ENCODE results near the gene PTGES2.

PTGES2 gene

DNA sequence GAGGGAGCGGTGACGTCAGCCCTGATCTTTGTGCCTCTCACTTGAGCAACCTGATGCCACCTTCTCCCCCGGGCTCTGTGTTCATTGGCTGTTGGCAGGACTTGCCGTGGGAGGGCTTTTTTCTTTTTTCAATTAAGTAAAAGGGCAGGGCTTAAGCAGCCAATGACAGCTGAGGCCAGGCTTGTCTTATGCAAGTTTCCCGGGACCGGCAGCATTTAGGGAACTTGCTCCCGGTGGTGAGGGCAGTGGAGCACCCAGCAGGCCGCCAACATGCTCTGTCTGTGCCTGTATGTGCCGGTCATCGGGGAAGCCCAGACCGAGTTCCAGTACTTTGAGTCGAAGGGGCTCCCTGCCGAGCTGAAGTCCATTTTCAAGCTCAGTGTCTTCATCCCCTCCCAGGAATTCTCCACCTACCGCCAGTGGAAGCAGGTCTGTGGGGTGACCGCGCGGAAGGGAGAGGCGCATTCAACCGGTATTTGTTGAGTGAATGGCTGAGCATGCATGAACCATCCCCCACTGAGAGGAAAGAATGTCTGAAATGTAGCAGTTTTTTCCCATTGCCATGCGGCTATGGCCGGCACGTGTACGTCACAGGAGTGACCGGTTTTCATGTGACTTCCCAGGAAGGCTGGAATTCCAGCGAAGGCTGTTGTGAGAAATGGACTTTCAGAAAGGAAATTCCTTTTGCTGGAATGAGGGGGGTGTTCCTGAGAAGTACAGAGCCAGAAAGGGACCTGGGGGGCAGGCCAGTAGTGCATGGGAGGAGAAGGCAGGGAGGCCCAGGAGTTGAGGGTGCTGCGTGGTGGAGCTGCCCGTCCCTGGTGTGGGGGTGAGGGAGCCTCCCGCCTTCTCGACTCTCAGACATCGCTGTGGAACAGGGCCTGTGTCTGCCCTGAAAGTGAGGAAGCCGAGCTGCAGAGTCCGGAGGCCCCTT is 29.0 kb downstream of the PTGES2 start:
- H3K27ac ChIP-seq: peak overlapping the region; percentile 34 to 68 (median 57); a peak in 21 of 22 replicates
- H3K4me2 ChIP-seq: peak overlapping the region; percentile 80 to 98 (median 91)

GRCh38 chr9:128097543-128098296 is 29.8 kb downstream of the PTGES2 start:
- Histone ChIP-seq H3K27me3 (no peaks in the 10 kb centered on the region), H3K4me2 (peak overlapping the region; percentile 80 to 98 (median 91)), H3K4me1 (peaks cover 95 to 99% (median 97%) of the 10 kb centered on the region in 10 experiments), H3K36me3 (peaks cover 18 to 59% (median 27%) of the 10 kb centered on the region in 11 experiments; a peak in 21 of 22 replicates), H4K20me1 (peaks cover 75 to 100% (median 93%) of the 10 kb centered on the region in 11 experiments), H3K4me3 (peak overlapping the region in 4 of 10 experiments; percentile 41 to 62 (median 47); a peak in 7 of 20 replicates), H3K27ac (peak overlapping the region; percentile 34 to 68 (median 56); a peak in 21 of 22 replicates), H3K9me3 (replicated peaks in 1 of 11) (no peaks in the 10 kb centered on the region), H3K9ac (peak overlapping the region; percentile 1 to 73 (median 56); a peak in 19 of 22 replicates)
- no peak; a peak in 1 of 22 replicates for TF ChIP-seq Cebpa-rat (IDR thresholded peaks at IDR 0.05)

More for the DNA sequence above, 29.0 kb downstream of the PTGES2 start:
- Histone ChIP-seq H3K27me3 (no peaks in the 10 kb centered on the region), H4K20me1 (peaks cover 71 to 100% (median 93%) of the 10 kb centered on the region in 11 experiments), H3K9me3 (replicated peaks in 1 of 11) (no peaks in the 10 kb centered on the region), H3K4me1 (peaks cover 95 to 99% (median 97%) of the 10 kb centered on the region in 10 experiments), H3K9ac (peak overlapping the region; percentile 39 to 73 (median 61); a peak in 21 of 22 replicates), H3K4me3 (peak overlapping the region; percentile 5 to 62 (median 44)), H3K36me3 (peaks cover 24 to 67% (median 36%) of the 10 kb centered on the region in 11 experiments)
- peak in 5 of 11 experiments; percentile 13 to 36 (median 27); a peak in 1 of 22 replicates for TF ChIP-seq Cebpa-rat (IDR thresholded peaks at IDR 0.05)

DNA sequence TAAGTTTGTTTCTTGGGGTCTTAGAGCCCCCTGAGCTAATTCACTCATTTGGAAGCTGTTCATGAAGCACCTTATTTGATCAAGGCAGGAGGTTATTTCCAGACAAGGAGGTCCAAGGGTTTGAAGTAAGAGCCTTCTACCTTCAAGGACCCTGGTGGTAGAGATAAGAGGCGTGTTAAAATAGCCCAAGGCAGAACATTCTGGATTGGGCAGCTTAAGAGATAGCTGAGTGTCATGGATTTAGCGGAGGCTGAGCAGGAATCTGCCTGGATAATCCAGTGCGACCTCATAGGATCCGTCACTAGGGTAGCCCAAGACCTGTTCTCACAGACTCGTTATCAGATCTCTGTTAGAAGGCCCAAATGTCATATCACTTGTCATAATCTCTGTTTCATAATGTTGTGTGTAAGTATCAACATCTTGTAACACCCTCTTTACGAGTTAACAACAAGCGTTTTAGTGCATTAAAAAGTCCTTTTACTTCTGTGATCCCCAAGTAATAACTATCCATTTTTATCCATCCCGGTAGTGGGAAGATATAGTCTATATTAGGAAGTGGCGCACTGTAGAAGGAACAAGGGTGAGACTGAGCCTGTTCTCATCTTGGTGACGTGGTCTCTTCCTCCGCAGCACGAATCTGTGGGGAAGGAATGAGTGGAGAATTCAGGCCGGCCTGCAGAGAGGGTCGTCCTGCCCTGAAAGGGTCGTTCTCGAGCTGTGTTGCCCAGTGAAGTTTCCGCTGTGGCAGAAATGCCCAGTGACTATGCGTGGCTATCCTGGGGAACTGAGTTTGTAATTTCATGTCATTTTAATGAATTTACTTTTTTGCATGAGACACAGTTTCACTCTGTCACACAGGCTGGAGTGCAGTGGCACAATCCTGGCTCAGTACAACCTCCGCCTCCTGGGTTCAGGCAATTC is 30.7 kb downstream of the PTGES2 start:
- Histone ChIP-seq H3K9me3 (replicated peaks in 1 of 11) (no peaks in the 10 kb centered on the region), H3K4me2 (peak overlapping the region; percentile 80 to 98 (median 91)), H3K9ac (peak overlapping the region in 10 of 11 experiments; percentile 1 to 73 (median 52); a peak in 12 of 22 replicates), H3K4me3 (no peak overlapping the region), H4K20me1 (peaks cover 75 to 100% (median 93%) of the 10 kb centered on the region in 11 experiments), H3K27ac (peak overlapping the region in 9 of 11 experiments; percentile 1 to 68 (median 56); a peak in 12 of 22 replicates), H3K4me1 (peaks cover 95 to 99% (median 97%) of the 10 kb centered on the region in 10 experiments), H3K36me3 (peaks cover 10 to 58% (median 19%) of the 10 kb centered on the region in 11 experiments; a peak in 20 of 22 replicates), H3K27me3 (no peaks in the 10 kb centered on the region)
- no peak for TF ChIP-seq Cebpa-rat (IDR thresholded peaks at IDR 0.05)

DNA sequence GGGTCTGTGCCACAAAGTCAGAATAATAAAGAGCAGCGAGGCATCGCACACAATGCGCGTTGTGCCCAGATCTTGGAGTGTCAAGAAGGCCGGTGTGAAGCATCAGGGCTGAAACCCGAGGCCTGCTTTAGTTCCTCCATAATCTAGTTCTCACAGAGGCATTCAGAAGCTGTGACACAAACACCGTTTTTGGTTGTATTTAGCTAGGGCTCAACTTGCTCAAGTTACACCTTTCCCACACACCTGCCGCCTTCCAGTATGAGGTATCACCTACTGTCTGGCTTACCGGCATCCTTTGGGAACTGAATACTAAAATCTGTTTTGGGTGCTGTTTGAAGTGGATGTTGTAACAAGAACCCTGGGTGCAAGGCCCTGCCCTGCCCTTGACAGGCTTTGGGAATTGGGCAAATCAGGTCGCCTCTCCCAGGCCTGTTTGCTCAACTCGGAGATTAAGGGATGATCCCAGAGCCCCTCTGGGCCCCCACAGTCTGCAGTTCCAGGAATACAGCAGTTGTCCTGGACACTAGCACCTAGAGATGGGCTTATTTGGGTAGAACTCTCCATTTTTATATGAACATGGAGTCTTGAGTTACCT is 32.5 kb downstream of the PTGES2 start:
- Histone ChIP-seq H3K27ac (peak overlapping the region; percentile 45 to 96 (median 74)), H3K9me3 (replicated peaks in 1 of 11) (no peaks in the 10 kb centered on the region), H3K4me2 (peak overlapping the region; percentile 70 to 94 (median 87)), H3K4me1 (peaks cover 92 to 99% (median 95%) of the 10 kb centered on the region in 10 experiments), H3K4me3 (peak overlapping the region in 1 of 10 experiments; percentile 17; a peak in 1 of 20 replicates), H3K36me3 (peaks cover 0 to 42% (median 15%) of the 10 kb centered on the region in 11 experiments; a peak in 15 of 22 replicates), H4K20me1 (peaks cover 71 to 100% (median 94%) of the 10 kb centered on the region in 11 experiments), H3K9ac (peak overlapping the region; percentile 4 to 84 (median 47); a peak in 17 of 22 replicates), H3K27me3 (no peaks in the 10 kb centered on the region)
- TF ChIP-seq Cebpa-rat (IDR thresholded peaks at IDR 0.05): no peak

GRCh38 chr9:128094166-128094949 is 33.2 kb downstream of the PTGES2 start:
- no peaks in the 10 kb centered on the region for H3K9me3 ChIP-seq (replicated peaks in 1 of 11)
- no peak for TF ChIP-seq Cebpa-rat (IDR thresholded peaks at IDR 0.05)
- peak overlapping the region; percentile 54 to 96 (median 76) for H3K27ac ChIP-seq
- H3K36me3 ChIP-seq: peaks cover 0 to 48% (median 15%) of the 10 kb centered on the region in 11 experiments; a peak in 16 of 22 replicates
- peak overlapping the region; percentile 58 to 84 (median 67) for H3K9ac ChIP-seq
- H3K4me2 ChIP-seq: peak overlapping the region; percentile 70 to 94 (median 87)
- peak overlapping the region in 6 of 10 experiments; percentile 30 to 53 (median 36); a peak in 10 of 20 replicates for H3K4me3 ChIP-seq
- peaks cover 65 to 100% (median 93%) of the 10 kb centered on the region in 11 experiments; a peak in 21 of 22 replicates for H4K20me1 ChIP-seq
- H3K27me3 ChIP-seq: no peaks in the 10 kb centered on the region
- peaks cover 88 to 99% (median 93%) of the 10 kb centered on the region in 10 experiments for H3K4me1 ChIP-seq

DNA sequence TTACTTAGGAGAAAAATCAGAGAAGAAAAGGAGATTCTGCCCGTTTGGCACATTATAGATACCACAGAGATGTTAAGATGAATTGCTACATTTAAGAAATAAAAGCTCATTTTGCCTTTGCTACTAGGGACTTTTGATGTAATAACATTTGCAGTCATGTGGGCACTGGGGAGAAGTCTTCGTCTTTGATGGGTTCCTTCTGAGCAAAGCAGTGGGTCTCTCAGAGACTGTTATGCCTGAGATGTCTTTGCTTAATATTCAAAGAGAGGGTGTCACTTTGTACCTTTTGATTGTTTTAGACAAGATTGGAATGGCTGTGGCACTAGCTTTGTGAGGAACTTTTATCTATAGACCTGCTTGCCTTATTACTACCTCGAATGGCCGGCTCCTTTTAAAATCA is 34.5 kb downstream of the PTGES2 start:
- no peaks in the 10 kb centered on the region for H3K9me3 ChIP-seq (replicated peaks in 1 of 11)
- peak overlapping the region; percentile 58 to 84 (median 67) for H3K9ac ChIP-seq
- no peak for TF ChIP-seq Cebpa-rat (IDR thresholded peaks at IDR 0.05)
- H3K4me2 ChIP-seq: peak overlapping the region; percentile 70 to 94 (median 87)
- H4K20me1 ChIP-seq: peaks cover 63 to 100% (median 93%) of the 10 kb centered on the region in 11 experiments; a peak in 21 of 22 replicates
- H3K4me1 ChIP-seq: peaks cover 88 to 99% (median 93%) of the 10 kb centered on the region in 10 experiments
- H3K4me3 ChIP-seq: peak overlapping the region in 6 of 10 experiments; percentile 2 to 53 (median 36); a peak in 9 of 20 replicates
- peaks cover 0 to 61% (median 22%) of the 10 kb centered on the region in 11 experiments; a peak in 16 of 22 replicates for H3K36me3 ChIP-seq
- peak overlapping the region; percentile 51 to 96 (median 76) for H3K27ac ChIP-seq
- no peaks in the 10 kb centered on the region for H3K27me3 ChIP-seq
